ENCODE data around the gene CCNK.

DNA sequence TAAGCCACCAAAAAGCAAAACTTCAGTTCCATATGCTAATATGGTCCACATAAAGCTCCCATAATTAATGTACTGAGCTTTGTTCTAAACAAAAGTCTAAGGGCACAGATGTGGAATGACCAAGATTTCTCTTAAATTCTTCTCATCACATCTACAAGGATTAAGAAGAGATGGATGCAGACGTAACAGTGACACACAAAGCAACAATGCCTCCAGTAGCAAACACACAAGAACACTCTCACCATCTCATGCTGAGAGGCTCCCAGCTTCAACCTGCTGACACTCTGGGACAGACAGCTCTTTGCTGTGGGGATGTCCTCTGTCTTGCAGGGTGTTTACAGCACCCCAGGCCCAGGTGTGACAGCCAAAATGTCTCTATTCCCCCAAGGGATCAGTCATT lies 48.7 kb upstream of the CCNK start:
- TF ChIP-seq POLR2A (IDR thresholded peaks at IDR 0.05) (no peak), POLR2AphosphoS5 (IDR thresholded peaks at IDR 0.05) (no peak)

All from spleen (tissue), 3 donors.